NCI-H1930 (cell line): ENCODE data around the gene FGF14.

Source experiments
- DNase-seq, 2 experiments: peaks; one replicate each; lab custom pipeline; 2025; lab: John Stamatoyannopoulos, UW

FGF14 gene

DNA sequence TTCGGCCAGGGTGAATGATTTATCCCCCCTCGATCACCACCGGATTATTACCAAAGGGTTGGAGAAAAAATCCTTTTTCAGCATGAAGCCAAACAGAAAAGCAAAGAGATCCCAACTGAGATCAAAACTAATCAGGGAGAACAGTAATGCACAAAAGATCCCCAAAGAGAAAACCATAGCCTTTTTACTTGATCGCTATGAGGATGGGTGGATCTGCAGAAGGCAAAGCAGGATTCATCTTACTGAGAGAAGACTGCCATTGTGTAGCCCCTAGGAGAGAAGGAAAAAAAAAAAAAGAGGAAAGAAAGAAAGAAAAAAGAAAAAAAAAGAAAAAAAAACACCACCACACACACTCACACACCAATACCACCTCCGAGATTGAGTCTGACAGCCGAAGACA, at the start of gene FGF14:
FGF14 (minus strand) TSS at position 283 of the 400 bp plus-strand sequence.
- no peak for DNase-seq

DNA sequence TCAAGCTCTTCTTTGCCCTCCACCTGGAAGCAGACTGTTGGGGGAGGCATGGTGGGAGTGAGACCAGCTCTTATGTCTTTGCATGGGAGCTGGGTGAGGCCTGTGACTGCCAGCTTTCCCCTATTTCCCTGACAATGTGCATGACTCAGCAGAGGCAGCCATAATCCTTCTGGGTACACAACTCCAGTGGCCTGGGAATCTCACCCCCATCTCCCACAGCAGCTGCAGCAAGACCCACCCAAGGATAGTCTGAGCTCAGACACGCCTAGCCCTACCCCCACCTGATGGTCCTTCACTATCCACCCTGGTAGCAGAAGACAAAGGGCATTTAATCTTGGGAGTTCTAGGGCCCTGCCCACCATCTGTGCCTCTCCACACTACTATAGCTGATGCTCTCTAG, 41.4 kb upstream of the FGF14 start:
- DNase-seq, result no peak

DNA sequence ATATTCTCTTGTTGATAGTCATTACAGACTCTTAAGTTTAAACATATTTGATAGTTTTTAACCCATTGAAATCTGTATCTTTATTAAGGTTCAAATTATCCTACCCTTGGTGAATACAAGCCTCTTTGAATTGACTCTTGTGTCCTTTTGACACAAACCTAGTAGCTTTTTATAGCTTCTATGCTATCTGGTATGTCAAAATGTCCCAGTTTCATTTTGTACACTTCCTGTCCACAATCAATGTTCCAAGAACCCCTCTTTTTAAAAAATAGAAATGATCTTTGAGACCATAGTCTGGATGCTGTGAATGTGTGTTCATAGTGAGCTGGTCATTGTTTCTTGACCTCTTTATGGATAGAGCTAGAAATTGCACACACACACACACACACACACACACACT, 39.2 kb upstream of the FGF14 start:
- DNase-seq, result no peak

DNA sequence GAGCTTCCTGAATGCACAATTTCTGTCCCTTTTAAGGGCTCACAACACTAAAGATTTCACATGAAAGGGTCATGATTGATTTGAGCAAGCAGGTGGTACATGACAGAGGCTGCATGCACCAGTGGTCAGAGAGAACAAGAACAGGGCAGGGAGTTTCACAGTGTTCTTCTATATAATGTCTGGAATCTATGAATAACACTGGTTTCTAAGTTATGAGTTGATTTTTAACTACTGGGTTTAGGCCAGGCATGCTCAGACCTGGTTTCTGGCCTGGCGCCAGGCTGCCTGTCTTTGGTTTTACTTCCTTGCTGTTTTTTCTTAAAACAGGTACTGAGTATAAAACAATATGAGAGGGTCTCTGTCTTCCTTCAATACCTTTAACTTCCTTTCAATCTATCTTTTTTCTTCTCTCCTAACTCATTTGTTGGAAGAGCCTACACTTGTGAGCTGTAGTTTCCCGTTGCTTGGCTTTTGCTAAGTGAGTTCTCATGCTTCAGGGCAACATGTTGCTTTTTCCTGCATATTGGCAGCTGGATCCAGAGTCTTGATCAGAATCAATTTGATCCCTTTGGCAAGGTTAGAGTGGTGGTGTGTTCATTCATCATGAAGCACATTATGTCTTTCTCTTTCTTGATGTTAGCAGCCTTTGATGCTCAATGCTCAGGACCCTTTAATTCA, 38.5 kb upstream of the FGF14 start:
- DNase-seq, result no peak

DNA sequence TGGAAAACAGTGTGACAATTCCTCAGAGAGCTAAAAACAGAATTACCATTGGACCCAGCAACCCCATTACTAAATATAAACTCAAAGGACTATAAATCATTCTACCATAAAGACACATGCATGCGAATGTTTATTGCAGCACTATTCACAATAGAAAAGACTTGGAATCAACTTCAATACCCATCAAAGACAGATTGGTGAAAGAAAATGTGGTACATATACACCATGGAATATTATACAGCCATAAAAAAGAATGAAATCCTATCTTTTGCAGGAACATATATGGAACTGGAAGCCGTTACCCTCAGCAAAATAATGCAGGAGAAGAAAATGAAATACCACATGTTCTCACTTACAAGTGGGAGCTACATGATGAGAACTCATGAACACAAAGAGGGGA, 20.8 kb upstream of the FGF14 start:
- no peak for DNase-seq

DNA sequence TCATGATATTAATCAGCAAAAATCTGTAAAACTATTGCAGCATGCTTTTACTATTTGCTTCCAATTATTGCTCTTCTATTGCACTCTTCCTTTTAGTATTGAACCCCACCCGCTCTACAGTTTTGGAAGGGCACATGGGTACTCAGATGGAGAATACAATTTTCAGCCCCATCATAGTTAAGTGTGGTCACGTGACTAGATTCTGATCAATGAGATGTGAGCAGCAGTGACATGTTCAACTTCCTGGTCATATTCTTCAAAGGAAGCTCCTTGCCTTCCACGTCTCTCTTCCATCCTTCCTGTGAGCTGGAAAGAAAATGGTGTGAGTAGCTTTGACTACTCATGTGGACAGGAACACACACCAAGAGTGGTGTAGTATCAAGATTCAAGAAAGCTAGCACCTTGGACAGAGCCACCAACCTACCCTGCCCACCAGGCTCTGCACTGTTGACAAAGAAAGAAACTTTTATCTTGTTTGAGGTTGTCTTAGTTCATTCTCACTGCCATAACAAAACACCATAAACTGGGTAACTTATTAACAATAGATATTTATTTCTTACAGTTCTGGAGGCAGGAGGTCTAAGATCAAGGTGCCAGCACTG, 3.8 kb upstream of the FGF14 start:
- DNase-seq, result no peak

DNA sequence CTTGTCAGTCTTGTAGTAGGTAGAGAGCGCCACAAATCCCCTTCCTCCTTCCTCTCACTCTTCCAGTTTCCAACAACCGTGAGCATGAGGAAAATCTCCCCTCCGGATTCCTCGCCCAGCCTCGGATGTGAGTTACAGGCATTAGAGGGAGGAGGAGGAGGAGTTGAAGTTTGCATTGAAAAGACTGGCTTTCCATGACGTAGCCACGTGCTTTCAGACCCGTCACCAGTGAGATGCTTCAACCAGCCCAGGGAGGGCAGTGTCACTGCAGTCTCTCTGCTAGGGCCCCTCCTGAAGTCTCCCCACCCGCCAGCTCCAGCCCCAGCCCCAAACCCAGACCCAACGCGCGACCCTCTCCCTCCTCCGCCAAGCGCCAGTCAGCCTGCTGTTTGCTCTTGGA, 442 bp upstream of the FGF14 start:
- DNase-seq, result peak in 1 of 2 experiments; percentile 16

DNA sequence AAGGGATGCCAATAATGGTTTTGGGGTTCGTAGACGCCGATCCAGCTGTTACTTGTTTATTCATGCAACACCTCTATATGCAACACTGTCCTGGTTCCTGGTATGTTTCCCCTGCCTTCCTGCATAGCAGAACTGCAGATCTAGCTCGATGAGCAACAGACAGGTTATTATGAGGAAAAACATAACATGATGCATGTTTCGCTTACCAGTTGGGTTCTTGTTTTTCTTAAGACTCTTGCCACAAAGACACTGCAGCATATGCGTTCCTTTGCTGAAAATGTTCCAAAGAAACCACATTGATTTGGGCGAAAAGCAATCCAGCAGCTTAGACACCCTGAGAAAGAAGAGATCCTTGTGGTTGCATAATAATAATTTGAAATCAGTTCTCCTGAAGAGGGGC, 583 bp downstream of the FGF14 start:
- DNase-seq, result no peak

DNA sequence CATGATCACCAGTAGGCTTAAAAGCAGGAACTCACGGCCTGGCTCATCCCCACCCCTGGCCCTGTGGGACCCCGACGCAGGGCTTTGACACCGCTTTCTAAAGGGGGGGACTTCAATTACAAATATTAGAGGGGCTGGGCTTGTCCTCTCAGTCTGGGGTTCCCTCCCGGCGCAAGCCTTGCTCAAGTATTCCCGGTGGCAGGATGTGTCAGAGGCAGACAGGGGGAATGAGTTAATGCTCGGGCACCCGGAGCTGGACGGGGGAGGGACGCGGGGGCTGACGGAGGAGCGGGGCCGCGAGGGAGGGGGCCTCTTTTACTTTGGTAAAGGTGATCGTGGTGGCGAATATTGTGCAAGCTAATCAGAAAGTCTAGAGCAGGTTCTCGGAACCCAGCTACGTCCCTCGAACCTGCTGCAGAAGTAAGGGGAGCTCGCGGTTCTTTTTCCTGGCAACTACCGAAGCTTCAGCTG, 1.1 kb downstream of the FGF14 start:
- no peak for DNase-seq

DNA sequence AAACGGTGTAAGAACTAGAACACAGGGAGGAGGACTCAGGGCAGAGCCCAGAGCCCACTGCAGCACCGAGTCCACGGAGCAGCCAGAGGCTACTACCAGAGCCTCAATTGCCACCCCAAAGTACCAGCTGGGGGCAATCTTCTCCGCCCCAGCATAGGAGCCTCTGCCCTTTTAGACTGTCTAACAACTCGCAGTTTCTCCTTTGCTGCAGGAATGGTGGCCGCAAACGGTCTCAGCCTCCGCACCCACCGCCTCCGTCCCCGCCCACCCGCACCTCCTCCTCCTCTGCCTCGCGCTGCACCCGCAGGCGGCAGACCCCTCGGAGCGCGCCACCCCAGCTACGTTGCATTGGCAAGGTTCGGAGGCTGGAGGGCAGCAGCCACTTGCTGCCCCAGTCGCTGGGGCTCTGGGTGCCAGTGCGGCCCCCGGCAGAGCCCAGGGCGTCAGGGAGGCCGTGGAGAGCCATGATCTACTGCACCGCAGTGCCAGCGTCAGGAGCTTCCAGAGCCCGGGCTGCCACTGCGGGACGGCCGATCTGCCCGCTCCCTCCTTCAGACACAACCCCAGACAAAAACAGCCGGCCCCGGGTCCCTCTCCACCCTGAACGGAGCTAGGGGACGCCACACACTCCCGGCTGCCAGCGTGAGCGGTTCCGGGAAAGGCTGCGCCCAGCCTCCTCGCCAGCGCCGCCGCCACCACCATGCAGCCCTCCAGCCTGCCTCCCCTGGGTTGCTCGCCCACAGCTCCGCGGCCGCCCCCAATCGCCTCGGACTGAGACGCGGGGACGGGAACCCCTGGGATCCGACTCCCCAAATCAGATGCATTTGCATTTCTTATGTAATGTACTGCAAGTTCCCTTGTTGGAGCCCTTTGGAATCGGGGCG, 1.8 kb downstream of the FGF14 start:
- peak; percentile 15 to 25 for DNase-seq

DNA sequence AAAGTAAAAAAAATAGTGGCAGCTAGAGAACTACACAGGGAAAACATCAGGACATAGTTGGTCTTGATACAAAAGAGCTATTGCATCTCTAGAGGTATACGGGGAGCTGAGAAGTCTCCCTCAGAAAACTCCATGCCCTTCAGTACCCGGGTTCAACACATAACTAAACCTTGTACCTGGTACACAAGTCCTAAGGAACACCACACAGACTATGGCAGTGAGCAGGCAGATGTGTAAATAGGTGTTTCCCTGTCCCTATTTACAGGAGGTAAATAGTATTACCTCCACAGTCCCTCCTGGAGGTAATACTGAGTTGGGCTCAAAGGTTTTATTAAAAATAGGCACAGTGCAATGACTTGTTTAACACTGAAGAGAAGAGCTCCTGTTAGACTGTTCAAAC, 5.9 kb downstream of the FGF14 start:
- DNase-seq, result no peak

DNA sequence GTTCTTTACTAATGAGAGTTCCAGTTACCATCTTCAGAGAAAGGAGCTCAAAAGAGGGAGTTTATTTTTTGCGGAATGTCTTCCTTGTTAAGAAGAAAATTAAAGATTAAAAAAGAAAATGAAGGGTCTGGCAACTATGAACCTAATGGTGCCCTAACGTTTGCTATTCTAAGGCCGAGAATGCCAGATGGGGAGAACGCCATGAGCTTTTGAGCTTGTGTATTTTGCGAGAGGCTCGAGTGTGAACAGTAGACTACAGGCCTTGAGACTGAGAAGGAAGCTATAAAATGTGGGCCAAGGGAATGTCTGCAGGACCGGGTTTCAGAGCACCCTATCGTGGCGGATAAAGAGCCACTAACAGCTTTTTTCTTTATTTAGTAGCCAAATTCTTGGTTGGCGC, 6.7 kb downstream of the FGF14 start:
- DNase-seq, result peak in 1 of 2 experiments; percentile 12

DNA sequence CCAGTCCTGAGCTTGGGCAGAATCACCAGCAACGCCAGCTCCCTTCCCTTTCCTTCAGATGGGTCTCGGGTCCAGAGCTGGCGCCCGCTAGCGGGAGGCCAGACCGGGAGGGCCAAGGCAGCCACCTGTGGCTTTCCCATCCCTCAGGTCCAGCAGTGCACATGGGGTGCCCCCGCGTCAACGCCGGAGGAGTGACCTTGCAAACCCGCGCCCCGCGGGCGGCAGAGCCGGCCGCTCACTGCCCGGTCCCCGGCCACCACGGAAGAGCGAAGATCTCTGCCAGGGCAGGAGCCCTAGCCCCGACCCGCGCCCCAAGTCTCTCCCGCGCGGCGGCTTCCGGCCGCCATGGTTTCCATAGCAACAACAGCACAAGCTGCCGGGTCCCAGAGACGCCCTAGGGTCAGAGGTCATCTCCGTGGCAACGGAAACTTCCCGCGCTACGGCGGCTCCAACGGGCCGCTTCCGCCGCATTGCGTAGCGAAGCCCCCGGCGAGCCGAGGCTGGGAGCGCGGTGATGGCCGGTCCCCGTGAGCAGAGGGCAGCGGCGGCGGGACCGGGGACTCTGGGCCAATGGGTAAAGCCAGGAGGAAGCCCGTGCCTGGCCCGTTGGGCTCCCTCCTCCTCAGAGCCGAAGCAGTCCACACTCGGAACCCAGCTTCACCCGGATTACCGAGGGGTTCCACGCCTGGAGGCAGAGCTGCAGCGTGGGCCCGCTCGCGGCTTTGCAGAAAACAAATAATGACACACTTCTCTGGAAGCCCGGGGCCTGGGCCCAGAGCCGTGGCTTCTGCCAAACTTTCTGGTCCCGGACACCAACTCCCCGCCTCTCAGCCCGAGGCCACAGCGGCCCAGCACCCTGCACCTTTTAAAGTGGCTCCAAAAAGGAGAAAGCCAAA, 7.4 kb downstream of the FGF14 start:
- DNase-seq, result peak; percentile 92 to 99

DNA sequence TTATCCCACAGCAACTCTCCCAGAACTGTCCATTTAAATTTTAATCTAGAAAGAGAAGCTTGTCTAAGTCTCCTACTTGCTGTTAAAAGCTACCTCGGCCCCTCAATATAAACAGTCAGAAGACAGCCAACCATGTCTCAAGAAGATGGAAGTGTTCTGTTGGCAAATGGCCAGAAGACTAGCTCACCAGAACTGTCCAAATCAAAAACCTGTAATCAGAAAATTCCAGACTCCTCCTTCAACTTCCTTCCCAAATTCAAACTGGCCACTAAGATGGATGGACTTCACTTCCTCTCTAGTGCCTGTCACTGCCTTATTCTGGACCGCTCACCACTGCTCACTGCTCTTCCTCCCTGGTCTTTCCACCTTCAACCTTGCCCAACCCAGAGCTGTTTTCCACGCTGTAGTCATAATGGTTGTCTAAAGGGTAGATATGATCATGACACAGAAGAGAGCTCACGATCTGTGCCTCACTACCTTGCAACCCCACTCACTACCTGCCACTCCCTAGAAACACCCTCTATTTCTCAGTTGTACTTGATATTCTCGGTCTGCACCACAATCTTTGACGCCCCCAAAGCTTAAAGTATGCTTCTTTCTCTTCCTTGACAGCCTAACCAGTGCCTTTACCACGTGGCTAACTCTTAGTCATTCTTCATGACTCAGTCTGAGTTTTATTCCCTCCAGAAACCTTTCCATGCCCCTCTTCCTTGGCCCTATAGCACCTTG, 9.2 kb downstream of the FGF14 start:
- no peak for DNase-seq

DNA sequence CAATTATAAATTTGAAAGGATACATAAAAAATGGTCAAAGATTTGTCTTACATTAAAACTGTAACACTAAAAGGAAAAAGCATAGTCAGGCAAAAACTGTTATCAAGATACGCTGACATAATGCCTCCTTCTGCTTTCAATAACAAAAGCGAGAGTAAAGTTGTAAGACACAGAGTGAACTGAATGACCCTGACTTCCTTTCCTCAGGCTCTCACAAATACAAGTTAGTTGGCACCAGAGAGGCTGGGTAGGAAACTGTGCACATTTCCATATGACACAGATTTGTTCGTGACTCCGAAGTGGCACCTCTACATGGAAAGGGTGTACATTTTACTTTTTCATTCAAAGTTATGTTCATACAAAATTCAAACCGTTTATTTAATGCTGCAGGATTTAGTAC, 15.4 kb downstream of the FGF14 start:
- no peak for DNase-seq

DNA sequence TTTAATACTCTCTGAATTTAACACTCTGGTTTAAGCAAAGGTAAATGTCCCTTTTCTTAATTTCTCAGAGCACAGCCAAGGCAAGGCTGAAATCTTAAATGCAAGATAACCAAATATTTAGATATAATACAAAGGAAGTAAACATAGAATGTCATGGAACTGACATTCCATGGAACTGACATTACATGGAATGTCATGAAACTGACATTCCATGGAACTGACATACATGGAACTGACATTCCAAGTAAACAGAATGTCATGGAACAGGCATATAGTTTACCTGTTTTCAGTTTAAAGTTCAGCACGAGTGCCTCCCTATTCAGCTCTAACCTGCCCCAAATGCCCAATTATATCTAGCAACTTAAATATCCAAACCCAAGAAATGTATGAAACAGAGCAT, 21.8 kb downstream of the FGF14 start:
- no peak for DNase-seq

DNA sequence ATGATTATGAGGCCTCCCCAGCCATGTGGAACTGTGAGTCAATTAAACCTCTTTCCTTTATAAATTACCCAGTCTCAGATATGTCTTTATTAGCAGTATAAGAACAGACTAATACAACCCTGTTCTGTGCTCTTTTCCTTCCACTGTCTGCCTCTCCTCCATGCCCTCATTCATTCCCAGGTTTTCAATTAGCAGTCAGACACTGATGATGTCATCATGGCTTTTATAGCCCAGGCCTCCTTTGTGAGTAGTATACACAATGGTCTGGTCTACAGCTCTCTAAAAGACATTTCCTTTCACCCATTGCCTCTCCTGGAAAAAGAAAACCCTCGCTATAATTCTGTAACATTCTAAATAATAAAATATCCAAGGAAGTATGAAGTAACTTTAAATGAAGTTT, 25.5 kb downstream of the FGF14 start:
- DNase-seq, result no peak

DNA sequence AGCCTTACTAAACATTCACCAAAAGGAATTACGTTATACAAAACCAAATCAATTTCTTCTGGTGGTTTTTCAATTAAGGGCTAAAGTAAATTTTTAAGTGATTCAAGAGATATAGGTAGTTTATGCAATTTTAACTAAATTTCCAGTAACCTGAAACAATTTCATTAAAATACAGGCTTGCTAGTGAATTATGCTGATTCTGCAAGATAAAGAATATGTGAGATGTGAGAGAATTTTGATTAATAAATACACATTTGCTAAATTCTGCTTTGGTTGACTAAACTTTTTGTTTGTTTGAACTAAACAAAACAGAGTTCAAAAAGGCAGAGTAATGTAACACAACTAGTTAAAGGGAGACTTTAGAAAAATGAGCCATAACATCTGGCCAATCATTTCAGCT, 27.1 kb downstream of the FGF14 start:
- no peak for DNase-seq

DNA sequence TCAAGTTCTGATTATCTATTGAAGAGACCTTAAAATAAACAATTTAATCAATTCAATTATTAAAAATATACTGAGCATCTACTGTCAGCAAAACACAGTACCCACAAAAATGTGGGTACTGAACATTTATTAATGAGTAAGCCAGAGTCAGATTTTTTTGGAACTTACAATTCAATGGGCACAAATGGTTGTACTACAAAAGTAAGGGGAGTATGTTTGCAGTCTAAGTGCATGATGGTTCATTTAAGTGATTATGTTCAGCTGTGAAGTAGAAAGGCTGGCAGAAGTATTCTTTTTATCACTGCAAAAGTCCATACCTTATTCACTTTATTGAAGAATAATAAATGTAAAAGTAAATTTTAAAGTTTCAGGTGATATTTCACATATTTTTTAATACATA, 27.6 kb downstream of the FGF14 start:
- no peak for DNase-seq

DNA sequence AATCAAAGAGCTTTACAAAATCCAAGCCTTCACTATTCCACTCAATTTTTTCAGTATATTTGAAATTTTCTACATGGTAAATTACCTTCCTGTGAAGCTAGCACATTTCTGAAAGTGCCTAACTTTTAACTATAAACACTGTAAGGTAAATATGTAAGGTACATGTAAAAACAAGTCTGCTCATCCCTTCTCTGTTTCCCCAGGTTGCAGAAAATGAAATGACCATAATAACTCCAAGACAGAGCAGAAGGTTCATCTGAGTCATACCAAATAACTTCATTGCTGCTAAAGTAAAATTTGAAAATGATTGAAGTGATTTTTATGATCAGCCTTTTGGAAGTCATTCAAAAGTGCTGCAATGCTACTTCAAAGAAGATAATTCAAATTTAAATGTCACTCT, 28.6 kb downstream of the FGF14 start:
- no peak for DNase-seq

DNA sequence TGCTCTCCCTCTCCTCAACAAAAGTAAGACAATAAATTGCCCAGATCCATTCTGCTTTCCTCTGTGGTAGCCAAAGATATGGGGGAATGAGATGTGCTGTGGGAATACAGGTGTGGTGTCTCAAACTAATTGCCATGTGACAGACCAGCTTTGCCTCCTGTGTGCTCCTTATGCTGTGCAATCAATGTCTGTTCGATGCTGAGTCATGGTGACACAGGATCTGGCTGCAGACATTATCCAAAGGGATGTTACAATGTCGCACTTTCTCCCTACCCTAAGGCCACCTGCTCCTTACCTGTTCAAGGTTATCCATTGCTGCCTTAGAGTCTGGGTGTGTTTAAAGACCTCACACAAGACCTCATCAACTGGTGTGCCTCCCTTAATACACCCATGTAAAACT, 32.5 kb downstream of the FGF14 start:
- DNase-seq, result peak in 1 of 2 experiments; percentile 55
